HG02970 (cell line): Measurements from ENCODE around the gene R3HDM4.
A peak's percentile ranks its signal among the peaks of the same experiment; 100 is the strongest.

Experiments used
- ATAC-seq: cut with Tn5 transposase; IDR thresholded peaks from one replicate; pipeline ENCODE4 v1.9.1; 2021; ENCODE audit warnings: mild to moderate bottlenecking, moderate library complexity, moderate number of reproducible peaks; ENCODE audit not compliant: unreplicated experiment, low FRiP score

Gene R3HDM4

GRCh38 chr19:947707-948539, 34.9 kb upstream of the R3HDM4 start:
- ATAC-seq: peak; percentile 72

- ATAC-seq: peak; percentile 9
Observed at GRCh38 chr19:947090-947706, 34.2 kb upstream of the R3HDM4 start.

DNA sequence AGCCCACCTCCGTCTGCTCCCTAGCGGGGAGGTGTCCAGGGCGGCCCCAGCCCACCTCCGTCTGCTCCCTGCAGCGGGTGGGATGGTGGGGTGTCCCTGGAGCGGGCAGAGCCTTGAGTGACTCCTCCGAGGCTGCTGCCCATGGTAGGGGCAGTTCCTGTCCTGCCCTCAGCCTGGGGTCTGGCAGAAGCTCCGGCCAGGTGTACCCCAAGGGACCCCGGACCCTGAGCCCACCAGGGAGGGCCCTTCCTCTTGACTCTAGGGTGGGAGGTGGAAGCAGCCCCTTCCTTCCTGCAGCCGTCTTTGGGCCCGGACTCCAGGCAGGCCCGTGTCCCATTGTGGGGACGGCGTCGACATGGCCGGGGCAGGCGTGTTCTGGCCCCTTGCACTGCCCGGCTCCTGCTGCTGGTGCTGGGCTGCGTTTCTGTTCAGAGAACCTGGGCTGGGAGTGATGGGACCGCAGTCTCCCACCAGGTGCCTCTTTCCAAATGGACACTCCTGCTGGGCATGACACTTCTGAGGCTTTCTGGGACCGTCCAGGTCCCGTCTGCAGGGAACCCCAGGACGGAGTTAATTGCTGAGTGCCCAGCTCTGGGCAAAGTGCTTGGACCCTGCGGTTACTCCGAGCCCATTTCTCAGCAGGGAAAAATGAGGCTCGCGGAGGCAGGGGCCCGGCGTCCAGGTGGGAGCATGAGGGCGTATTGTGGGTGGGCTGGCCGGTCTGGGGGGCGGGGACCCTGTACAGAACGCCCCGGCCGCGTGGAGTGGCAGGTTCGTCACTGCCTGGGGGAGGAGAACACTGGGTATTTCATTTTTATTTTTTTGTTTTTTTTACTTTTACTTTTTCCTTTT, 32.6 kb upstream of the R3HDM4 start:
- ATAC-seq: no peak

DNA sequence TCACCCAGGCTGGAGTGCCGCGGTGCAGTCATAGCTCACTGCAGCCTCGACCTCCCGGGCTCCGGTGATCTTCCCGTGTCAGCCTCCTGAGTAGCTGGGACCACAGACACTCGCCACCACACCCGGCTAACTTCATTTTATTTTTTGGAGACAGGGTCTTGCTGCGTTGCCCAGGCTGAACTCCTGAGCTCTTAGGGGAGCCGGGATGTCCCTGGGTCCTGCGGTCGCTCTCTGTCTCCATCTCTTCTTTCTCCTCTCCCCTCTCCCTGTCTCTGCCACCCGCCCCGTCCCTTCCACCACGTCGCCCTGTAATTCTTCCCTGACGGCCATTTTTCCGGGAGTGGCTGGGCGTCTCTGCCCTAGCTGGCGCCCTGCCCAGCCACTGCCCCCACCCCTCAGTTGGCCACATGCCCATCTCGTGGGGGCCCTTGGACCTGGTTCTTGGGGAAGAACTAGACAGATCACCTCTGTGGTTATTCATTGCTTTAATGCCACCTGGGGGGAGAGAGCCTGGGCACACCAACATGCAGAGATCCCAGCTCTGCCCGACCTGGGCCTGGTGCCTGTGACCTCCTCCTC, 31.7 kb upstream of the R3HDM4 start:
- no peak for ATAC-seq

- no peak for ATAC-seq
Observed at GRCh38 chr19:944171-944567, 31.1 kb upstream of the R3HDM4 start.

DNA sequence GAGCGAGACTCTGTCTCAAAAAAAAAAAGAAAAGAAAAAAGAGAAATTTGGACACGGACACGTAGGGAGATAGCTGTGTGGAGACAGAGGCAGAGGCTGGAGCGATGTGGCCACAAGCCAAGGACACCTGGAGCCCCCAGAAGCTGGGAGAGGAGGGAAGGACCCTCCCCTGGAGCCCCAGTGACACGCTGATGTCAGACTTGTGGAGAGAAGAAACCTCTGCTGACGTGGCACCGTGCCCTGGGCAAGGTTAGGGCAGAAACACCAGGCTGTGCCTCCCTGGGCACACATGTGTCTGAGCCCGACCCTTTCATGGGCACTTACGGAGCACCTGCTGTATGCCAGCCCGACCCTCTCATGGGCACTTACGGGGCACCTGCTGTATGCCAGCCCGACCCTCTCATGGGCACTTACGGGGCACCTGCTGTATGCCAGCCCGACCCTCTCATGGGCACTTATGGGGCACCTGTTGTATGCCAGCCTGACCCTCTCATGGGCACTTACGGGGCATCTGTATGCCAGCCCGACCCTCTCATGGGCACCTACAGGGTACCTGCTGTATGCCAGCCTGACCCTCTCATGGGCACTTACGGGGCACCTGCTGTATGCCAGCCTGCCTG, 30.6 kb upstream of the R3HDM4 start:
- ATAC-seq: no peak

DNA sequence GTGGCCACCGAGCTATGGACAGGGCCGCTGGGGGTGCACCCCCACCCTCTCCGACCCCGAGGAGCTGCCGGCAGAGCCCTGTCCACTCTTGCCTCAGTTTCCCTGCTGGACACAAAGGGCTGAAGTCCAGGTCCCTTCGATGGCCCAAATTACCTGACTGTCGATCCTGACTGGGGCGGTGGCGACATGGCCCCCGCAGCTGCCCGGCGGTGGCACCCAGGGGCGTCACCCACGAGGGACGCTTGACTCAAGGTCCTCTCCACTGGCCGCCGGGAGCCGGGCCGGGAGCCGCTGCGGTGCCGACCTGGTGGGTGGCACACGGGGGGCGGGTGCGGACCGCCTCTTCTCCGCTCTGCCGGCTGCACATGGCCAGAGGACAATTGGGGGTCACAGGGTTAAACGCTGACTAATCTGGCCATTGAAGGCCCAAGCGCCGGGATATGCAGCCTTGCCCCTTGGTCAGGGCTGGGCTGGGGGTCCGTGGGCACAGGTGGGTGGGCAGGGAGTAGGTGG, 29.2 kb upstream of the R3HDM4 start:
- no peak for ATAC-seq

GRCh38 chr19:941292-942132, 28.5 kb upstream of the R3HDM4 start:
- no peak for ATAC-seq

GRCh38 chr19:940591-941291, 27.7 kb upstream of the R3HDM4 start:
- no peak for ATAC-seq

DNA sequence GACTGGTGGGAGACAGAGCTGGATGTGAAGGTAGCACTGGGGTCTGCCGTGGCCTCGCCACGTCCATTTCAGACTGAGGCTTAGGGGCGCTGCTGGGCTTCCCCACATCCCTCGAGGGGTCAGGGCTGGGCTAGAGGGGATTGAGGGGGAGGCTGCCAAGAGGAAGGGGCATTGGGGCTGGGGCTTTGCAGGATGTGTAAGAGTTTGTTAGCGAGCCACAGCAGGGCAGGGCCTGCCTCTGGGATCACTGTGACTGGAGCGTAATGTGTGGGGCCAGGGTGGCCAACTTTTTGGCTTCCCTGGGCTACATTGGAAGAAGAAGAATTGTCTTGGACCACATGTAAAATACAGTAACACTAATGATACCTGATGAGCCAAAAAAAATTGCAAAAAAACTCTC, 26.9 kb upstream of the R3HDM4 start:
- ATAC-seq: no peak

- ATAC-seq: no peak
Observed at GRCh38 chr19:939439-939838, 26.4 kb upstream of the R3HDM4 start.

- ATAC-seq: no peak
Observed at GRCh38 chr19:938233-938923, 25.4 kb upstream of the R3HDM4 start.

DNA sequence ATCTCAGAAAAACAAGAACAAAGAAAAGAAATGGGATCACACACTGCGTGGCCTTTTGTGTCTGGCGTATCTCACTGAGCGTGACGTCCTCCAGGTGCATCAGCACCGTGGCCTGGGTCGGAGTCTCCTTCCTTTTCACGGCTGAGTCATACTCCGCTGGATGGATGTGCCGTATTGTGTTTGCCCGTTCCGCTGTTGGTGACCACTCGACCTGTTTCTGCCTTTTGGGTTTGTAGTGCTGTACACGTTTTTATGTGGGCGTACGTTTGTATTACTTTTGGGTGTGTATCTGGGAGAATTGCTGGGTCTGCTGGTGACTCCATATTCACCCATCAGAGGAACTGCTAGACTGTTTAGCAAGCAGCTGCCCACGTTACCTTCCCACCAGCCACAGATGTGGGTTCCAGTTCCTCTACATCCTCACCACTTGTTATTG, 24.3 kb upstream of the R3HDM4 start:
- ATAC-seq: no peak

GRCh38 chr19:936175-936546, 23.1 kb upstream of the R3HDM4 start:
- ATAC-seq: no peak

DNA sequence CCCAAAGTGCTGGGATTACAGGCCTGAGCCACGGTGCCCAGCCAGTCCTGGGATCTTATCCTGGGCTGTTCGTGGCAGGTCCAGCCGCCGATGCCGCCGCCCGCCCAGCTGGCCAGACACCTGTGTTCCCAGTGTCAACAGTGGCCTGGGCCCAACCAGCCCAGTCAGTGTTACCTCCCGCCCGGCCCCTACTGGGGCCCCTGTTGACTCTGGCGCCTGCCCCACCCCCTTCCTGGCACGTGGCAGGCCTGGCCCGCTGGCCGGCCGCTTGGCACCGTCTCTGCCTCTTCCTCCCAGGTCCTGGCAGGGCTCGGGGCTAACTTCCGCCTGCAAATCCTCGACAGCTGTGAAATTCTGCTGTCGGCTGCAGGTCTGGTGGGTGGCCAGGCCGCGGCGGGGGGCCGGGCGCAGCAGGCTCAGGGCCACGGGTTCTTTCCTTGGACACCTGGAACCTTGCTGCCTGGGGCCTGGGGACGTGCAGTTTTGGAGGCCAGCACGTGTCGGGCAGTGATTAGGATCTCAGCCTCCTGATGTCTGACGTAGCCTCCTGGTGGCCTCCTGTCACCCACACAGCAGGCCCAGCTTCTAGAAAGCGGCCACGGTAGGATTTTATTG, 22.0 kb upstream of the R3HDM4 start:
- ATAC-seq: no peak

DNA sequence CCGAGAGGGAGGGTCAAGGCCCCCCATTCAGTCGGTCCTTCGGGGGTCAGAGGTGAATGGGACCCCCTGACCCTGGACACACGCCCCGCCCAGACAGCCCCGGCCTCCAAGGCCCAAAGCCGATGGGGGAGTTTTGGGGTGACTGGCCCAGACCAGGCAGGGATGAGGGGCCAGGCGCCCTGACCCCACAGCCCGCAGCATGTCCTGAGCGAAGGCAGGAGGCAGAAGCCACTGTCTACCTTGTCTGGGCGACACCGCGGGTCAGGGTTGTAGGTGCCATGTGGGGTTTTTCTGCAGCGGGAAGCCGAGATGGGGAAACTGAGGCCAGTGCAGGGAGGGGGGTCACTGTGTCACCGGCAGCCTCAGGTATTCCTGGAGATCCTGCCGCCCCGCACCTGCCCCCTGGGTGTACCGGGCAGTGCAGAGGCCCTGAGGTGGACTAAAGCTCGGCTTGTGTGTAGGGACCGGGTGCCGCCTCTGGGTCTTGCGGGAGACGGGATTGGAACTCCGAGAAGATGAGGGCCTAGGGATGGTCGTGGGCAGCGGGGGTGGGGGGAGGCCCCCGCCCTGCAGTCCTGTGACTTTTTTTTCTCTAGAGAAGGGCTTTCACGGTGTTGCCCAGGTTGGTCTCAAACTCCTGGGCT, 21.3 kb upstream of the R3HDM4 start:
- no peak for ATAC-seq

GRCh38 chr19:933553-933882, 20.5 kb upstream of the R3HDM4 start:
- no peak for ATAC-seq
